ENCODE measurements around the gene SUCLA2. TPM values are rescaled to one million over a fixed set of nuclear protein-coding genes. Genes with fewer than 3 reads are reported as not detected.
A peak's percentile ranks its signal among the peaks of the same experiment; 100 is the strongest.
"Not testable (repeated sequence)": the region's sequence is repeated elsewhere in the genome, so short reads cannot be mapped to it uniquely, and the experiment has no call there.

SUCLA2 gene
- total RNA-seq, 1 donor from 2014 or later, result 160 TPM

DNA sequence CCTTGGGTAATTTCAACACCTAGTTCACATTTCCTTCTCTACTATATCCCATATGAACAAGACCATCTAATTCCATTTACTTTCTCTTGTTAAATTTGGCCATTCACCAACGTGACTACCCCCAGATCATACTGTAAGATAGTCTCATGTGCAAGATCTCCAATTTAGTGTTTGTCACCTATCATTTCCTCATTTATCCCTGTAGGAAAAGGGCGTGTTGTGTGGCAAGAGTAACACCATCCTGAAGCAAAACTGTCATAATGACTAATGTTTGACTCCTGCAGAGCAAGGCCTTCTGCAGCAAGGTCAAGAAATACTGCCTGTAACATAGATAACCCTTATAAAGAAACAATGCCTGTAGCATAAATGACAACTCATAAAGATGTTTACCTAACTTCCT lies 51.3 kb downstream of the SUCLA2 start:
- Histone ChIP-seq H3K4me1 (no peaks in the 10 kb centered on the region), H3K27ac (replicated peaks) (no peak overlapping the region), H3K4me3 (no peak overlapping the region), H3K27me3 (ENCODE audit: low read depth) (no peaks in the 10 kb centered on the region), H3K9me3 (replicated peaks) (no peaks in the 10 kb centered on the region), H3K36me3 (peaks cover 66% of the 10 kb centered on the region)
- TF ChIP-seq, protein P1, sequence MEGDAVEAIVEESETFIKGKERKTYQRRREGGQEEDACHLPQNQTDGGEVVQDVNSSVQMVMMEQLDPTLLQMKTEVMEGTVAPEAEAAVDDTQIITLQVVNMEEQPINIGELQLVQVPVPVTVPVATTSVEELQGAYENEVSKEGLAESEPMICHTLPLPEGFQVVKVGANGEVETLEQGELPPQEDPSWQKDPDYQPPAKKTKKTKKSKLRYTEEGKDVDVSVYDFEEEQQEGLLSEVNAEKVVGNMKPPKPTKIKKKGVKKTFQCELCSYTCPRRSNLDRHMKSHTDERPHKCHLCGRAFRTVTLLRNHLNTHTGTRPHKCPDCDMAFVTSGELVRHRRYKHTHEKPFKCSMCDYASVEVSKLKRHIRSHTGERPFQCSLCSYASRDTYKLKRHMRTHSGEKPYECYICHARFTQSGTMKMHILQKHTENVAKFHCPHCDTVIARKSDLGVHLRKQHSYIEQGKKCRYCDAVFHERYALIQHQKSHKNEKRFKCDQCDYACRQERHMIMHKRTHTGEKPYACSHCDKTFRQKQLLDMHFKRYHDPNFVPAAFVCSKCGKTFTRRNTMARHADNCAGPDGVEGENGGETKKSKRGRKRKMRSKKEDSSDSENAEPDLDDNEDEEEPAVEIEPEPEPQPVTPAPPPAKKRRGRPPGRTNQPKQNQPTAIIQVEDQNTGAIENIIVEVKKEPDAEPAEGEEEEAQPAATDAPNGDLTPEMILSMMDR (IDR thresholded peaks at IDR 0.05; ENCODE audit: borderline replicate concordance), result no peak
- DNase-seq, result no peak
- intact Hi-C loops (cut with micrococcal nuclease), result no loop called here

GRCh38 chr13:47945738-47946137 lies 55.3 kb downstream of the SUCLA2 start:
- H3K27ac ChIP-seq (replicated peaks), result no peak overlapping the region
- TF ChIP-seq, protein P1 (IDR thresholded peaks at IDR 0.05; ENCODE audit: borderline replicate concordance), result no peak
- intact Hi-C loops (cut with micrococcal nuclease), result no loop called here
- H3K4me3 ChIP-seq, result no peak overlapping the region
- DNase-seq, result no peak
- no peaks in the 10 kb centered on the region for H3K9me3 ChIP-seq (replicated peaks)
- no peaks in the 10 kb centered on the region for H3K4me1 ChIP-seq
- no peaks in the 10 kb centered on the region for H3K27me3 ChIP-seq (ENCODE audit: low read depth)
- H3K36me3 ChIP-seq, result peaks cover 70% of the 10 kb centered on the region

GRCh38 chr13:47945146-47945545 lies 55.9 kb downstream of the SUCLA2 start:
- H3K27ac ChIP-seq (replicated peaks); H3K9me3 ChIP-seq (replicated peaks); intact Hi-C loops (cut with micrococcal nuclease); H3K4me3 ChIP-seq; DNase-seq; H3K4me1 ChIP-seq; H3K27me3 ChIP-seq (ENCODE audit: low read depth): not testable (repeated sequence)
- H3K36me3 ChIP-seq, result peaks cover 70% of the 10 kb centered on the region

- Histone ChIP-seq H3K4me1 (peaks cover 7% of the 10 kb centered on the region), H3K36me3 (peaks cover 21% of the 10 kb centered on the region), H3K9me3 (replicated peaks) (no peaks in the 10 kb centered on the region), H3K27me3 (ENCODE audit: low read depth) (no peaks in the 10 kb centered on the region), H3K27ac (replicated peaks) (no peak overlapping the region), H3K4me3 (no peak overlapping the region)
- intact Hi-C loops (cut with micrococcal nuclease), result no loop called here
- DNase-seq, result no peak
- TF ChIP-seq, protein P1 (IDR thresholded peaks at IDR 0.05; ENCODE audit: borderline replicate concordance), result no peak
These were observed 66.7 kb downstream of the SUCLA2 start for GRCh38 chr13:47934371-47934770.

- no peaks in the 10 kb centered on the region for H3K9me3 ChIP-seq (replicated peaks)
- intact Hi-C loops (cut with micrococcal nuclease), result no loop called here
- H3K4me3 ChIP-seq, result no peak overlapping the region
- no peak for DNase-seq
- TF ChIP-seq, protein P1 (IDR thresholded peaks at IDR 0.05; ENCODE audit: borderline replicate concordance), result no peak
- peaks cover 10% of the 10 kb centered on the region for H3K36me3 ChIP-seq
- no peaks in the 10 kb centered on the region for H3K27me3 ChIP-seq (ENCODE audit: low read depth)
- H3K27ac ChIP-seq (replicated peaks), result peak overlapping the region; percentile 42
- peaks cover 13% of the 10 kb centered on the region for H3K4me1 ChIP-seq
These were observed 67.8 kb downstream of the SUCLA2 start for GRCh38 chr13:47932950-47933923.

GRCh38 chr13:47930649-47931165 lies 70.4 kb downstream of the SUCLA2 start:
- Histone ChIP-seq H3K27me3 (ENCODE audit: low read depth) (no peaks in the 10 kb centered on the region), H3K36me3 (no peaks in the 10 kb centered on the region), H3K27ac (replicated peaks) (no peak overlapping the region), H3K4me3 (no peak overlapping the region), H3K9me3 (replicated peaks) (no peaks in the 10 kb centered on the region), H3K4me1 (peaks cover 16% of the 10 kb centered on the region)
- intact Hi-C loops (cut with micrococcal nuclease), result no loop called here
- TF ChIP-seq, protein P1 (IDR thresholded peaks at IDR 0.05; ENCODE audit: borderline replicate concordance), result no peak
- DNase-seq, result no peak

Measured in left ventricle myocardium inferior (tissue), 1 donor.